Iris pigment epithelial cell (primary cell): ENCODE data around the gene ZNF385C.

Source experiments
- DNase-seq: peaks from one replicate; pipeline ENCODE4 v3.0.0-alpha.2; 2011; ENCODE audit warnings: low read depth

The ZNF385C gene

GRCh38 chr17:42077755-42078154 lies 20.5 kb downstream of the ZNF385C start:
- no peak for DNase-seq

GRCh38 chr17:42076797-42077559 lies 21.3 kb downstream of the ZNF385C start:
- DNase-seq, result no peak

GRCh38 chr17:42075789-42076188 lies 22.5 kb downstream of the ZNF385C start:
- DNase-seq, result no peak

GRCh38 chr17:42072323-42073187 lies 25.7 kb downstream of the ZNF385C start:
- DNase-seq, result no peak

- no peak for DNase-seq
Measured at GRCh38 chr17:42071810-42072209, 26.5 kb downstream of the ZNF385C start.

- DNase-seq, result no peak
Measured at GRCh38 chr17:42068979-42069378, 29.3 kb downstream of the ZNF385C start.

- peak; percentile 36 for DNase-seq
Measured at GRCh38 chr17:42067371-42068091, 30.7 kb downstream of the ZNF385C start.

GRCh38 chr17:42065201-42065600 lies 33.1 kb downstream of the ZNF385C start:
- DNase-seq, result peak; percentile 11

GRCh38 chr17:42062681-42063080 lies 35.6 kb downstream of the ZNF385C start:
- DNase-seq, result no peak

- DNase-seq, result no peak
Measured at GRCh38 chr17:42061646-42062487, 36.4 kb downstream of the ZNF385C start.

GRCh38 chr17:42060231-42060630 lies 38.0 kb downstream of the ZNF385C start:
- DNase-seq, result no peak

- DNase-seq, result no peak
Measured at GRCh38 chr17:42059815-42060214, 38.5 kb downstream of the ZNF385C start.

- DNase-seq, result no peak
Measured at GRCh38 chr17:42058063-42058462, 40.2 kb downstream of the ZNF385C start.

- no peak for DNase-seq
Measured at GRCh38 chr17:42056635-42057034, 41.6 kb downstream of the ZNF385C start.

GRCh38 chr17:42055496-42055895 lies 42.8 kb downstream of the ZNF385C start:
- DNase-seq, result no peak

- DNase-seq, result no peak
Measured at GRCh38 chr17:42055027-42055426, 43.2 kb downstream of the ZNF385C start.

- no peak for DNase-seq
Measured at GRCh38 chr17:42053731-42054500, 44.4 kb downstream of the ZNF385C start.

GRCh38 chr17:42052346-42052877 lies 45.9 kb downstream of the ZNF385C start:
- no peak for DNase-seq

- DNase-seq, result no peak
Measured at GRCh38 chr17:42051645-42052044, 46.6 kb downstream of the ZNF385C start.

- no peak for DNase-seq
Measured at GRCh38 chr17:42051013-42051400, 47.3 kb downstream of the ZNF385C start.
